Smooth muscle cell of the brain vasculature (primary cell): Measurements from ENCODE around the gene INPP5A.
"Not testable (repeated sequence)": the region's sequence is repeated elsewhere in the genome, so short reads cannot be mapped to it uniquely, and the experiment has no call there.

ENCODE experiments used
- DNase-seq: peaks from one replicate; pipeline ENCODE4 v3.0.0-alpha.2; 2012; ENCODE audit warnings: low read depth, low spot score

INPP5A gene

DNA sequence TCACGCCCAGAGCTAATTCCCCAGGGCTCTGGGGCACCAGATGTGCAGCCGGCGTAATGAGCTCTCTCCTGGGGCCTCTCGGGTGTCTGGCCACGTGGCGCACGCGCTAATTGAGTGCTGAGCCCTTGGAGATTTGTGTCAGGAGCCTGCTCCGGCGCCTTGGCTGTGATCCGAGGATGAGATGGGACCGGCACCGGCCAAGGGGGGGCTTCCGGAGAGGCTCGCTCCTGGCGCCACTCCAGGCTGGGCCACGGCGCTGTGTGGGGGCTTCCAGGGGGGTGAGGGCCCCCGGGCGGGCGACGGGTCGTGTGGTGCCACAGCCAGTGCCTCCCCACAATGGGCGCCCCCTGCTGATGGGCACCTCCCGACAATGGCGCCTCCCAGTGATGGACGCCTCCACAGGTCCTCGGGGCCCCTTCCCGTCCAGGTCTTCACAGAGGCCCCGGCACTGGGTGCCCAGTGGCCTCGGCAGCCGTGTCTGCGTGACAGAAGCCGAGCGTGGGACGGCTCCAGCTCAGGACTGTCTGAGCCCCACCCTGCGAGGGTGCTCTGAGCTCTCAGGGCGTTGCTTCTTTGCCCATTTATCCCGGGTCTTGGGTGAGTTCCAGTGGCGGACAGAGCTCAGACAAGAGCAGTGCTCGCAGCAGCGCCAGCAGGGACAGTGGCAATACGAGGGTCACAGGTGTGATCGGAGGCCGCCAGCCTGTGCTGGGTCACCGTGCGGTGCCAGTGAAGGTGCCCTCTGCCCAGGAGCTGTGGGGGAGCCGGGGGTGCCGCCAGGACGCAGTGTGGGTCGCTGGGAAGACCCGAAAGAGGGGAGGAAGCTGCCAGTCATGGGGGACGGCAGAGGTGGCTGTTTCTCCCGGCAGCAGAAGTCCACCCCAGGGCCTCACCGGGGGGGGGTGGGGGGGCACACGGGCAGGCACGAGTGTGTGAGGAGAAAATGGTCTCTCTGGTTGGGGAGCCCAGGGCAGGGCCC is 256.6 kb downstream of the INPP5A start:
- no peak for DNase-seq

DNA sequence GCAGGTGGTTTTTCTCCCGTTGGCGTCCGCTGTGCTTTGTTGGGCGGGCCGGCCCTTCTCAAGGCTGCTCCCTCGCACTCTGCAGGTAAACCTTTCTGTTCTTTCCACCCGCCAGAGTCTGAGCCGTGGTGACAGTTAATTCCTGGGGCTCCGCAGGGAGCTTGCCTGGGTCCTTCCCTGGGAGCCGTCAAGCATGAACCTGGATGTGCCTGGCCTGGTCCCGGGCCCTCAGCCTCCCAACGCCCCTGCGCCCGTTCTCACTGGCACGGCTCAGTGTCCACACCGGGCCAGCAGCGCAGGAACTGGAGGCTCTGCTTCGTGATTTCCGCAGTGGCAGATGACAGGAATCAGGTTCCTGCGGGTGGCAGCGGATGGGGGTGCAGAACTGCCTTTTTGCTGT is 259.3 kb downstream of the INPP5A start:
- no peak for DNase-seq

DNA sequence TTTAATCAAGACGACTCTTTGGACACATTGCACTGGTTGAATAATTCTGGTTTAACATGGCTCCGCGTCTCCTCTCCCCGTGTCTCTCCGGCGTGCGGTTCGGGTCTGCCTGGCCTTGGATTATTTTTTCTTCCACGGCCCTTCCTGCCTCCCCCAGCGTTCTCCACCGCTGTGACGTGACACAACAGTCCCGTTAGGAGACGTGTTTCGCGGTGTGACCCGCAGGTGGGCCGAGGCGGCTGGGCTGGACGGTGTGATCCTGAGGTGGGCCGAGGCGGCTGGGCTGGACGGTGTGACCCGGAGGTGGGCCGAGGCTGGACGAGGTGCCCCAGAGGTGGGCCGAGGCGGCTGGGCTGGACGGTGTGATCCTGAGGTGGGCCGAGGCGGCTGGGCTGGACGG is 260.4 kb downstream of the INPP5A start:
- DNase-seq = not testable (repeated sequence)

DNA sequence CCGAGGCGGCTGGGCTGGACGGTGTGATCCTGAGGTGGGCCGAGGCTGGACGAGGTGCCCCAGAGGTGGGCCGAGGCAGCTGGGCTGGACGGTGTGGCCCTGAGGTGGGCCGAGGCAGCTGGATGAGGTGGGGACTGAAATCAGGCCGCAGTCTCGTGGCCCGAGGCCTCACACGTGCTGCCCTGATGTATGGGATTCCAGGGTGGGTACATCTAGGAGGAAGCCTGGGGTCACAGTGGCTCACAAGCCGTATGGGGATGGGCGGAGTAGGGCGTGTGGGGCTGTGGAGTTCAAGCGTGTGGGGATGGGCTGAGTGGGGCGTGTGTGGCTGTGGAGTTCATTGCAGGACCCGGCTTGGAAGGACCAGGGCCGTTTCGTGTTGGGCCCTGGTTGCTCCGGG is 260.8 kb downstream of the INPP5A start:
- no peak for DNase-seq

DNA sequence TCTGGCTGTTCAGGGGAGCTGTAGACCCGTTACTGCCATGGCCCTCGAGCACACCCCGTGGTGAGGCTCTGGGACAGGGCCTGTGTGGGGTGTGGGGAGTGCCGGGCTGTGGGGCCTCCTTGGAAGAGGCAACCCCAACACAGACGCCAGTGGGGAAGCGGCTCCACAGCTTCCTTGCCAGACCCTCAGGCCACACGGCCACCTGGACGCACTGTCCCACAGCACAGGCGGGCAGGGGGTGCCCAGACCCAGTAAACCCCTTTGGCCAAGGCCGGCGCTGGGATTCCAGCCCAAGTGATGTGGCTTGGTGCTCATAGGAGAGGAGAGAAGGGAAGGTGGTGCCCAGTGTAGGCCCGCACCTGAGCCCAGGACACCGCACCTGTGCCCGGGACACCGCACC is 261.3 kb downstream of the INPP5A start:
- no peak for DNase-seq

DNA sequence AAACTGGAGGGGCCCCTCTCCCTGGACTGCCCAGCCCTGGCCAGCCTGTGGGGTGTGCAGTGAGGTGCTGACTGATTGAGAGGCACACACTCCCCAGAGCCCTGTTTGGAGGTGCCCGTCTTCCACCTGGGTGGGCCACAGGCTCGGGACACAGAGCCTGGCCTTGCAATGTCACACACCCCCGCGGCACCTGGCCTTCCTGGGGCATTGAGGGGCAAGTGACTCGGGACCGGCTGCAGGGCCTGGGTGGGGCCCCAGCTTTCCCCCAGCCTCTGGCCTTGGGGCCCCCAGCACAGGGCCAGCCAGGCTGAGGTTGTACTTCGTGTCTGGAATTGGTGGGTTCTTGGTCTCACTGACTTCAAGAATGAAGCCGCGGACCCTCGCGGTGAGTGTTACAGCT is 262.3 kb downstream of the INPP5A start:
- DNase-seq = no peak

DNA sequence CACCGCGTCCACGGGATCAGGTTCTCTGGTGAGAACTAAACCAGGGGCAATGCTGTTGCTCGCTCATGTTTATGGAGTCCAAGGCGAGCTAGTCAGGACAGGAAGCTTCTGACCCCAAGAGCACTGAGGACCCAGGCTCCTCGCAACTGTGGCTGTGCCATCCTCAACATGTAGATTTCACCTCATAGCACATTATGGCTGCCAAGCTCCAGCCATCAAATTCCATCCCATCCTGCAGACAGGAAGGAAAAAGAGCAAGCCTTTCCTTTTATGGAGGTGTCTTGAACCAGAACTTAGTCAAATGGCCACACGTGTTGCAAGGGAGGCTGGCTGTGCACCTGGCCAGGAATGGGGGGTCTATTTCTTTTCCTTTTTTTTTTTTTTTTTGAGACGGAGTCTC is 264.5 kb downstream of the INPP5A start:
- DNase-seq = no peak

DNA sequence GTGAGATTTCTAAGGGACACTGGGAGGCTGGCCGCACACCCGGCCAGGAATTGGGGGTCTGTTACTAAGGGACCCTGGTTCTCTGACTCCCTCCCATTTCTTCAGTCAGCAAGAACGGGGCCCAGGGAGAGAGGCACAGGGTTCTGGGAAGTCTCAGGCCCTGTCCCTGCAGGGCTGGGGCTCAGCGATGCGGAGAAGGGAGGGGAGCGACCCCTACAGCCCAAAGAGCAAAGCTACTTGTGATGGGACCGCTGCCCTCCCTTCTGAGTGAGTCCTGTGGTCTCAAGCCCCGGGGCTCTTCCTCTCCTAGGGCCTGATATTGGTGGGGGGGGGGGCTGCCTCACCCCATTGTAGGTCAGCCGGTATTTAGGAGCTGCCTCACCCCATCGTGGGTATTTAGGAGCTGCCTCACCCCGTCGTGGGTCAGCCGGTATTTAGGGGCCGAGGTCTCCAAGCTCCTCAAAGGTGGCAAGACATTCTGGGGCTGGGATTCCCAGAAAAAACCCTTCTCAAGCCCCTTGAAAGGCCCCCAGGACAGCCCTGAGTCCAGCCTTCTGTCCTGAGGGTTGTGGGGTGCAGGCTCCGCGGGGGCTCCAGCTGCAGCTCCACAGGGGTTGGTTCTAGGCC is 265.2 kb downstream of the INPP5A start:
- DNase-seq = no peak

DNA sequence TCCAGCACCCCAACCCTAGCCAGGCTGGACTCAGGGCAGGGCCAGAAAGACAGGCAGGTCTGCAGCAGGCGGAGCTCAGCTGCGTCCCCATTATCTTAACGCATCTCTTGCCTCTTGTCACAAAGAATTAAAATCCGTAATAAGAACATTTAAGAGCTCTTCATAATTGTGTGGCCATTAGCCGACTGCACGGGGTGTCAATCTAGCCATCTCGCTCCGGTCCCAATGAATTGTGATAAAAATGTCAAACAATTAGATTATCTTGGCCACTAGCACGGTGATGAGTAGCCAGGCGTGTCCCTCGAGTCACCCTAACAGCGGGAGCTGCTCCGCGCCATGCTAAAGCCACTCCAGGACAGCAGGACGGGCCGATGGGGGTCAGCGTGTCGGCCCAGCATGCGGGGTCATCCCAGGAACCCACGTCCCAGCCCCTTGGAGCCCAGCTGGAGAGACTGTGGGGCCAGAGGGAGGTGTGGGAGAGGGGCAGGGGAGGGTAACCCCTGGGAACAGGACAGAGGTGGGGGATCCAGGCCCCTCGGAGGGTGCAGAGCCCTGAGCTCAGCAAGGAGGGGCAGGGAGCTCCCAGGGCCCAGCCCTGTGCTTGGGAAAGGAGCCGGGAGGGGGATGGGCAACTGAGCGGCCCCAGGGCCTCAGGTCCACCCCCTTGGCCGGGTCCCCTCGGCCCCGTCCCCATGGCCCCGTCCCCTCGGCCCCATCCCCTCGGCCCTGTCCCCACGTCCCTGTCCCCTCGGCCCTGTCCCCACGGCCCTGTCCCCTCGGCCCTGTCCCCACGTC is 266.0 kb downstream of the INPP5A start:
- DNase-seq = no peak

DNA sequence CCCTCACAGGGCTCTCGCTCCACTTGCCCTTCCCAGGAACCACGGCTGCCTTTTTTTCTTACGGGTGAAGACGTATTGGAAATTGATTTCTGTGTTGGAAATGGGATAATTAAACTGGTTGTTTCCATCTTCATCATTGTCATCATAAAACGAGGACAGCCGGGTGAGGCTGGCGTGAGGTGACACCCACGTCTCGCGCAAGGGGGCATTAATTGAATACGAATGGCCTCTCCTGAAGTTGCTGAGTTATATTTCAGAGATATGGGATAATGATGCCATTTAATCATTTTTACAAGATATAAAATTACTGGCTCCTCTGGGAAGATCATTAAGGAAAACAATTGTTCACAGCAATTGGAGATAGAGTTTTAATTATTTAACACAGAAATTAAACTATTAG is 266.7 kb downstream of the INPP5A start:
- DNase-seq = no peak

DNA sequence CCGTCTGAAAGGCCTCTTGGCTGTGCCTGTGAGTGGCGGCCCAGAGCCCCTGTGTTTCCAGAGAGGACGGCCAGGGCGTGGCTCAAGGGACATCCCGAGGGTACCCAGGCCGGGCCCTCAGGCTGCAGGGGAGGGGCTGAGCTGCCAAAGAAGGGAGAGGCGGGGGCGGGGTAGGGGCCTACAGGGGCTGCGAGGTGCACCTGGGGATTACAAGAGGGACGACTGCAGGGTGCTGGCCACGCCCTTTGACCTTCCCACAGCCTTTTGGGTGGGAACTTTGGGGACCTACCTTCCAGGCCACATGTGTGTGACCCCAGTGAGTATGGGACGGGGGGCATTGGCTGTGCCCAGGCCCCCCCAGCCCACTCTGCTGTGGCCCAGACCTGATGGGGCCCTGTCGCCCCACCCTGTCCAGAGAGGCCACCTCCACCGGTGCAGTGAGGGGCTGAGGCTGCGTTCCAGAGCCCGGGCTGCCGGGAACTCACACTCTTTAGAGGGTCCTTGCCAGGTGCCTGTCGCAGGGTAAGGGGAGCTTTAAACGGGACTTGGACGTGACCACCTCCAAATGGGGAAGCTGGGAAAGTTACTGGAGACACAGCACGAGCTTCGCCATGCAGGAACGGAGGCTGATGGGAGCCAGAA is 267.3 kb downstream of the INPP5A start:
- no peak for DNase-seq

DNA sequence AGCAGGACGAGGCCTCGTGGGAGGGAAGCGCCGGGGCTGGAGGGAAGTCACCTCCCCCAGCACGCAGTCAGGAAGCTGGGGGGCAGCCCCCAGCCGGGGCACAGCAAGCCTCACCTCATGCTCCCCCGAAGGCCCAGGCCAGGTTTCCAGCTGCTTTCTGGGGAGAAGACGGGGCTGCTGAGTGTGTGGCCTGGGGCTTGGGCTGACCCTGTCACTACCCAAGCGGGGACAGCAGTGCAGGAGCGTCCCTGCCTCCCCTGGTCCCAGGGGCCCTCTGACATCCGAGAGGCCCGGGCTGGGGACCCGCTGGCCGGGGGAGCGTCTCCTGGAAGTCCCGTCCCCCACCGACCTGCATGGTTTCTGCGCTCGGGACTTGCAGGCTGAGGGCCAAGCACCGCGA is 268.0 kb downstream of the INPP5A start:
- DNase-seq = no peak

DNA sequence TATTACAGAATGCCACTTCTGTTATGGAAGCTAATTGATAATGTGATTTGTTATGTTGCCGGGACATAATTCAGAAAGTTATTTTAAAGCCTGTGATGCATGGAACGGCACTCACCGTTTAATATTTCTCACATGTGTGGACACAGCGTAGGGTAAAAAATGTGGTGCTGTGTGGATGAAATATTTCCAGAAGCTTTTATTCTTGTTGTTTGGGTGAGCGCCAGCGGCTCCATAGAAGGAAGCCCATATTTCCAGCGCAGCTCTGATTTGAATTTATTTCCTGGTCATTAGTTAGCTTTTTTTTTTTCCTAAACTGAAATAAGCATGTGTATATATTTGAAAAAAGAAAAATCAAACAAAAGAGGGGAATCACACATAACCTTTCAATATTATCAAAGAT is 268.5 kb downstream of the INPP5A start:
- no peak for DNase-seq

DNA sequence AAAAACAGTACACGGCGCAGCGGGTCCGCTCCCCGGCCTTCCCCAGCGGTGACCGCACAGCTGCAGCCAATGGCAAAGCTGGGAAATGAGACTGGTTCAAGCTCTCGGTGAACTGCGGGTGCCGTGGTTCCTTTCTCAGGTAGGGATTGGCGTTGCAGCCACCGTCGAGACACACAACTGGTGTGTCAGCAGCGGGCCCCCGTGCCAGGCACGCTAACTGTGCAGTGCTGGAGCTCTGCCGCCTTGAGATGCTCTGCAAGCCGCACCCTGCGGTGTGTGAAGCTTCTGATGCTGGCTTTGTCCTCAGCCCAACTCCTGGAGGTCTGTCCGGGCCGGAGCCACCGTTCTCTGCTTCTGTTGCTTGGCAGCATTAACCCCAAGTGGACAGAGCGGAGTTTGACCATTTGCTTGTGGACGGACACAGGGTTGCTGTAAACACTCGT is 269.0 kb downstream of the INPP5A start:
- DNase-seq = no peak

DNA sequence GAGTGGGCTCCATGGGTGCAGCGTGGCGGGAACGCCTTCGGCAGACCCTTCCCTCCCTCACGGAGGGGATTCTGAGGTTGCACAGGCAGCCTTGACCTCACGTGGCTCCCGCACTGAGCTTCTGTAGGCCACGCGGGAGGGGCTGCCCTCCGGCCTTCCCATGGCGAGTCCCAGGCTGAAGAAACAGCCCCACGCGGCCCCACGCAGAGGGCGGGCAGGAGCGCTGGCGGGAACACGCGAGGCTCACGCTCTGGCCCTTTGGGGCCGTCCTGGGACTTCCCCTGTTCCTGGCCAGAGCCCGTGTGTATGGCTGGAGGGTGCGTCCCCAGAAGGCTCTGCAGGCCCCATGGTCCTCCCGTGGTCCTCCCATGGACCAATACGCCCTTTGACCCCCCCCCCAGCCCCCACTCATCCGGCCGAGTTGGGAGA is 270.0 kb downstream of the INPP5A start:
- DNase-seq = no peak

DNA sequence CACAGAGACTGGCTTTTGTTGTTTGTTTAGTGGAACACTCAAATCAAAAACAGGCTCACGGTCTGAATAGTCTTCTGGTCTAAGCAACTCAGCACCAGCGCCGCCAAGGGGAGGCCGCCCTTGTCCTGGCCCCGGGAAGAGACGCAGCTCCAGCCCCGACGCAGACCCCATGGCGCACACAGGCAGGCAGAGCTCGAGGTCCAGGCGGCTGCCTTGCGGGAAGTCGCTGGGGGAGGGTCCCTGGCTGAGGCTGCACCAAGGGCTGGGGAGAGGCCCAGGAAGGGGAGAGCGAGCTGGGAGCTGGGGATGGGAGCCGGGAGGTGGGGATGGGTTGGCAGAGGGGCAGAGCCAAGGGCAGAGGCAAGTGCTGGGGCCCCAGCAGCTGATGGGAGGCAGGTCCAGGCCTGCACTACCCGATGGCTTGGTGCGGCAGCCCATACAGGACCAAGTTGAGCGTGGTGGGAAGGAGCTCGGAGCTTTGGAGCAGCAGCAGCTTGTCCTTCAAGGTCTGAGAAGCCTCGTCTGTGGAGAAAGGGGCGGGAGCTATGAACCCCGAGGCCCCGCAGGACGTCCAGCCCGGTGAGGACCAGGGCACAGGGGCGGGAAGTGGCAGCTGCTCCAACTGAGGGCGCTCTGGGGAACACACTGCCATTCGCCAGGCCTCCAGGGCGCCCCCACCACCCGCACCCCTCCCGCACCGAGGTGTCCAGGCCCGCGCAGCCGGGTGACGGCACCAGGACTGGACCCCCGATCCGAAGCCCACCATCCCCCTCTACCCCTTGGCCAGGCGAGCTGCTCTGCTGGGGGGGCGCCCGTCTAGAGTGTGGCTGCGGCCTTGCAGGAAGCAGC is 271.0 kb downstream of the INPP5A start:
- no peak for DNase-seq

DNA sequence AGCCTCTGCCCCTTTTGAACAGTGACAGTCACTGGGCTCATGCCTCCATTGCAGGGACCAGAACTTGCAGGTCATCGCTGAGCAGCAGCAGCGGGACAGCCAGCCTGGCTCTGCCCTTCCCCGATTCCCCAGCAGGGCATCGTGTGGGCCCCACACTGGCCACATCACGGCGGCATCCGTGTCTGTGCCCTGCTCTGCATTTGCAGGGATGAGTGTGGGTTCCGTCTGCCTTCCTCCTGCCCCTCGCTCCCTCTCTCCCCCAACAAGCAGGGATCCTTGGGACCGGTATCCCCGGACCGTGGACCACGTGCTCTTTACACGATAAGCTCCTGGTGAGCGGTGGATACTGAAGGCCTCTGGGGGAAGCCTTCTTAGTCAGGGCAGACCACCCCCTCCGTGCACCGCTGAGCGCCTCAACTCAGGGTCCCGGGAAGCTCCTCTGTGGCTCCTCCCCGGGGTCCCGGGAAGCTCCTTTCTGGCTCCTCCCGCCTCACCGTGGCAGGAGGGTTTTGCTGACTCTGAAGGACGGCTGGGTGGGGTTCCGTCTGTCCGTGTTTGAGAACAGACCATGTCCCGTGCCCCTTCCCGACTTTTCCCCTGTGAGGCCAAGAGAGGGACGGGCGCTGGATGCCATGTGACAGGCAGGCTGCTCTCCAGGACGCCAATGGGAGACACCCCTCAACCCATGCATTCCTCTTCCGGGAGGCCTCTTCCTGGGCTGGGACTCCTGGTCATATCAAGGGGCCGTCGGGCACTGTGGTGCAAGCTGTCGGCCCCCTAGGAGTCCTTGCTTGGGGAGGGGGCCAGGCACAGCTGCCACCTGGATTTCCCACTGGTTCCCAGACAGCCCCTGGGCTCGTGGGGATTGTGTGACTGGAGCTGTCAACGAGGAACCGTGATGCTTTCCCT is 271.9 kb downstream of the INPP5A start:
- no peak for DNase-seq

DNA sequence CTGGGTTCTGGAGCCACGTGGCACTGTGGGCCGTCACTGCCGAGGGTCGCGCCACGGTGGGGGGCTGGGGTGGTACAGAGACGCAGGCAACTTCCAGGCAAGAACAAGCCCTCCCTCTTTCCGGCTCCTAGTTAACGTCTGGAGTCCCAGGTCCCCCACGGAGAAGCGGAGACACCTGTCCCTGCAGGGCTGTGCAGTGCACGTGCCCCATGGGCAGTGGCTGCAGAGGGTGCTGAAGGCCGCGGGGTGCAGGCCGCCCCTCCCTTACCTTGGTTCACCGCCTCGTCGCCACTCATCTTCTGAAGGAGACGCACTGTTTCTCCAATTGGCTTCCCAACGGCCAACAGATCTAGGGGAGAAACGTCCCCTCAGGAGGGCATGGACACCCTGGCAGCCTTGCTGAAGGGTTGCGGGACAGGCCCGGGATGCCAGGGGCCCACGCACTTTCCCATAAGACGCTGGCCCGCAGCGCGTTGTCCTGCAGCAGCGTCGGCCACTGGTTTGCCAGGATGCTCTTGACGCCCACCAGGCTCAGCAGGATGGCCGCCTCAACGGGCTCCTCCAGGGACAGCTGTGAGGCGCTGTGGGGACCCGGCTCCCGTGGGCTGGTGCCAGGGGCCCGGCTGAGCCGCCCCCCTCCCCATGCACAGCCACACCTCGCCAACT is 272.7 kb downstream of the INPP5A start:
- no peak for DNase-seq
